ENCODE results near the gene TRIM69.
"Not testable (repeated sequence)": the region's sequence is repeated elsewhere in the genome, so short reads cannot be mapped to it uniquely, and the experiment has no call there.

Gene TRIM69

DNA sequence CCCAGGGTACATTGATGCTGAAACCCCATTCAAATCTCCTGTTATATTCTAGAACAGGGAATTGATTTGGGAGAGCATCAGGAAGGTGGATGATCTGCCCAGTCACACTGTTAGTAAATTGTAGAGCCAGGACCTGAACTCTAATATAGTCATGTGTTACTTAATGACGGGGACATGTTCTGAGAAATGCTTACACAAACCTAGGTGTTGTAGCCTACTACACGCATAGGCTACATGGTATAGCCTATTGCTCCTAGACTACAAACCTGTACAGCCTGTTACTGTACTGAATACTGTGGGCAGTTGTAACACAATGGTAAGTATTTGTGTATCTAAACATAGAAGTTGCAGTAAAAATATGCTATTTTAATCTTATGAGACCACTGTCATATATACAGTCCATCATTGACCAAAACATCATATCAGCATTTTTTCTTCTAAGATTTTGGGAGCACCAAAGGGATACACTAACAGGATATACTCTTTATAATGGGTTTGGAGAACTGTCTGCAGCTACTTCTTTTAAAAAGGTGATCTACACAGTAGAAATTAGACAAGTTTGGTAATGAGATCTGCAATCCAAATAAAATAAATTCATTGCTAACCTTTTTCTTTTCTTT, 19.2 kb upstream of the TRIM69 start:
- no peak for DNase-seq (ENCODE audit: low spot score)

DNA sequence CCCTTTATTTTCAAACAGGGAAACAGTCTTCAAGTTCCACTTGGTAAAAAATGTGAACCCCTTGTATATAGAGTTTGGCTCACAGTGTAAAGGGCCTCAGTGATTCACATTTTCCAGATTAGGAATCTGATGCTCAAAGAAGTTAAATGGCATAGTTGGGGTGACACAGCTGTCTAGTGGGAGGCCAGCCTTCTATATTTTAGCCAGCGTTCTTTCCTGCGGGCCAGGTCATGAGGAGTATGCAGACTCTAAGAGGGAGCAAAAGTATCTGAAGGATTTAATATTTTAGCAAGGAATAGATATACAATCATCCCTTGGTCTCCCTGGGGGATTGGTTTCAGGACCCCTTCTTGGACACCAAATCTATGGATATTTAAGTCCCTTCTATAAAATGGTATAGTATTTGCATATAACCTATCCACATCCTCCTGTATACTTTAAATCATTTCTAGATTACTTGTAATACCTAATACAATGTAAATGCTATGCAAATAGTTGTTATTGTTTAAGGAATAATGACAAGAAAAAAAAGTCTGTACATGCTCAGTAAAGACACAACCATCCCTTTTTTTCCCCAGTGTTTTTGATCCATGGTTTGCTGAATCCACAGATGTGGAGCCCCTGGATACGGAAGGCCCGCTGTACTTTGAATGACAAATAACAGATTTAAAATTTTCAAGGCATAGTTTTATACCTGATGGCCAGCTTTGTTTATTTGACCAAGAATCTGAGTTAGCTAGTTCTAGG, 18.0 kb upstream of the TRIM69 start:
- DNase-seq (ENCODE audit: low spot score), result no peak

DNA sequence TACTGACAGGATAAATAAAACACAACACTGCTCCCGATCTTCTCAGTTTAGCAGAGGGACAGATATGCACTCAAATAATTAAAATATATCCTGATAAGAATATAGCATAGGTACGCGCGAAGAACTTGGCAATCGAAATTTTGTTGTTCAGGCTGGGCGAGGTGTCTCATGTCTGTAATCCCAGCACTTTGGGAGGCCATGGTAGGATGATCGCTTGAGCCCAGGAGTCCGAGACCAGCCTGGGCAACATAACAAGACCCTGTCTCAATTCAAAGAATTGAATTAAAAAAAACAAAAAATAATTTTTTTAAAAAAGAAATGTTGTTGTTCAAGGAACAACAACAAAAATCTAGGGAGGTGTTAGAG, 17.4 kb upstream of the TRIM69 start:
- no peak for DNase-seq (ENCODE audit: low spot score)

DNA sequence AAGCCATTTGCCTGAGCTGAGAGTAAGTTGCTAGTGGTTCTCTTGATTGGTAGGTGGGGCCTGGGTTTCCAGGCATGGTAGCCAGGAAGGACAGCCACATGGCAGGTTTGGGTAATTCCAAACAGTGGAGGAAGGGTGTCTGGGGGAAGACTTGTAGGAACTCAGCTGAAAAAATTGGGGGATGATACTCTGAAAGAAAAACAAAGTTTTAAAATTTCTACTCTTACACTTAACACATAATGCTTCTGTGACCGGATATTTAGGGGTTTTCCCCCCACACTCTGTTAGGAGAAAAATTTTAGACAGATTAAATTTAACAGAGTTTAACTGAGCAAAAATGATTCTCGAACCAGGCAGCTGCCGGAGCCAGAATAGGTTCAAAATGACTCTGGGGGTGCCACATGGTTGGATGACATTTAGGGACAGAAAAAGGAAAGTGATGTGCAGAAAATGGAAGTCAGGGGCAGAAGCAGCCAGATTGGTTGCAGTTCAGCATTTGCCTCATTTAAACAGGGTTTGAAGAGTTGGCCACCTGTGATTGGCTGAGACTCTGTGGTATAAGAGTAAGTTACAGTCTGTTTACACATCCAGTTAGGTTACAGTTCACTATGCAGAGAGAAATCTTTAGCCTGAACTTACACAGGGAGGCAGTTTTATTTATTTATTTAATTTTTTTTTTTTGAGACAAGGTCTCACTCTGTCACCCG, 16.9 kb upstream of the TRIM69 start:
- DNase-seq (ENCODE audit: low spot score), result no peak

DNA sequence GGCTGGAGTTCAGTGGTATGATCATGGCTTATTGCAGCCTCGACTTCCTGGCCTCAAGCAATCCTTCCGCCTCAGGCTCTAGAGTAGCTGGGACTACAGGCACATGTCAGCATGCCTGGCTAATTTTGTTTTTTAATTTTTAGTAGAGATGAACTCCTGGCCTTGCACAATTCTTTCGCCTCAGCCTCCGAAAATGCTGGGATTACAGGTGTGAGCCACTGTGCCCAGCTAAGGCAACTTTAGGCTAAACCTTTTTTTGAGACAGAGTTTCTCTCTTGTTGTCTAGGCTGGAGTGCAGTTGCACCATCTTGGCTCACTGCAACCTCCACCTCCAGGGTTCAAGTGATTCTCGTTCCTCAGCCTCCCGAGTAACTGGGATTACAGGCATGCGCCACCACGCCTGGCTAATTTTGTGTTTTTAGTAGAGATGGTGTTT, 16.3 kb upstream of the TRIM69 start:
- DNase-seq (ENCODE audit: low spot score), result not testable (repeated sequence)

DNA sequence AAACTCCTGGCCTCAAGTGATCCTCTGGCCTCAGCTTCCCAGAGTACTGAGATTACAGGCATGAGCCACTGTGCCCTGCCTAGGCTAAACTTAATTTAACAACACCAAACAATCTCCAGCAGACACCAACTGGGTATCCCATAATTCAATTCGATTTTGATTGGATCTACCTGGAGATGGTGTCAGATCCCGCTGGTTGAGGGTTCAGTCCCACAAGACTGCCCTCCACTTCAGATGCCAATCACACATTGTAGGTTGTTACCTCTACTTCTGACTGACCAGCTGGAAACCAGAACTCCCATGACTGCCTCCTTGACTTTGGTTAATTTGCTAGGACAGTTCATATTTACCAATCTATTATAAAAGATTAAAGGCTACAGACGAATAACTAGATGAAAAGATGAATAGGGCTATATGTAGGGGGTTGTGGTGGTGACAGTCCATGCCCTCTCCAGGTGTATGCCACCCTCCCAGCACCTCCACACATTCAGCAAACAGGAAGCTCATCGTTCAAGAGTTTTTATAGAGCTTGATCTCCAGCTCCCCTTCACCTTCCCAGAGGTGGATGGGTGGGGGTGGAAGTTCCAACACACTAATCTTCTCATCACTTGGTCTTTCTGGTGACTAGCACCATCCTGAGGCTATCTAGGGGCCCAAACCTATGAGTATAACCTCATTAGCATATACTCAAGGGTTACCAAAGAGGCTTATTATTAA, 15.7 kb upstream of the TRIM69 start:
- no peak for DNase-seq (ENCODE audit: low spot score)

DNA sequence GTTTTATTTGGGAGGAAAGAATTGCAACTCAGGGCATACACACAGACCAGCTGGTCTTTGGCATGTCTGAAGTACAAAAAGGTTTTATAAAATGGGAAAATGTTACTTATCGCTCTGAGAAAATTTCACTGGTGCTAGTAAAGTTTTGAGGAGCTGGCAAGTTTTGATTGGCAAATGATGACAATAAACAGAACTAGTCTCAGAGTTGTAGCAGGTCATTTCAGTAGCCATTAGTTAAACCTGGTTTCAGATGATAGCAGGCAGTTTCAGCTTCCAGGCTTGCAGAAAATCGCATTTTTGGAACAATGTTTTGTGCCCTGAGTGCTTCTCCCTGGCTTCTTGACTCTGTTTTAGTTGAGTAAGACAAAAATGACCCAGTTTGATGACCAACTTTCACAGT, 14.3 kb upstream of the TRIM69 start:
- DNase-seq (ENCODE audit: low spot score), result no peak

DNA sequence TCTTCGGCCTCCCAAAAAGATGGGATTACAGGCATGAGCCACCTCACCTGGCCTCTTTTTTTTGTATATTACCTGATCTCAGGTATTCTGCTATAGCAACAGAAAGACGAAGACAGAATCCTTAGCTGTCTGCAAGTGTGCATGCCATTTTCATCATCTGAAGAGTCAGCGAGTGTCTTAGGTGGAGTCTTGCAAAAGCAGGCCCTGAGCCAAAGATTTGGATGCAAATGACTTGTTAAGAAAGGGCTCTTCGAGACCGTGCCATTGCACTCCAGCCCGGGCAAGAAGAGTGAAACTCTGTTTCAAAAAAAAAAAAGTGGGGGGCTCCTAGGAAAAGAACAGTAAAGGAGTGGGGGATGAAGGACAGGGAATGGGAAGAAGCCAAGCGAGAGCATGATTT, 10.2 kb upstream of the TRIM69 start:
- DNase-seq (ENCODE audit: low spot score), result no peak

DNA sequence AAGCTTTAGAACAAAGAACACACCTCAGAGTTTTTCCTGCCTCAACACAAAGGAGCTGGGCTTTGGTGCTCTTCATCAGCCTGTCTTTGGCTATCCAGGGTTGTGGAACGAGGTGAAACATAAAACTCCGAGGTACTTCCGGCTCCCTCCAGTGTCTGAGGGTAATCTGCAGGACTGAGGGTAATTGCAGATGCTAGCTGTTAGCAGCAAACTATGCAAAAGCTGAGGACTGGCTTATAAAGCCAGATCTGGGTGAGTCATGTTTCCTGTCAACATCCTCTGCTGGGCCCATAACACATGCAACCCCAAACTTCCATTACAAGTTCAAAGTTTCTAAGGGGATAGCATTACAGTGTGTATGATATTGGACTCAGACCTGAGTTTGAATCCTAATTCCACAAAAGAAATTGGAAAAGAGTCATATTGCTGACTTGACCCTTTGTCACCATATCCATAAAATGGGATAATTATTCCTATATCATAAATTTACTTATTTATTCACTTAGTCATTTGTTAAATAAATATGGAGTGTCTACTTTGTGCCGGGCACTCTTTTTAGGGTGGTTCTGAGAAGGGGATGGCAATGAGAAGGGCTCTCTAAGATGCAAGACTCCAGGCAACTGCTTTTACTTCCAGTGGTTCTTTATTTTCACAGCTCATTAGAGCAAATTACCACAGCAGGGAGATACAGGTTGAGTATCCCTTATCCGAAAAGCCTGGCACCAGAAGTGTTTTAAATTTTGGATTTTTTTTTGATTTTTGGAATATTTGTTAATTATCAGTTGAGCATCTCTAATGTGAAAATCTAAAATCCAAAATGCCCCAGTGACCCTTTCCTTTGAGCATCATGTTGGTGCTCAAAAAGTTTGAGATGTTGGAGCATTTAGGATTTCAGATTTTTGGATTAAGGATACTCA, 9.5 kb upstream of the TRIM69 start:
- no peak for DNase-seq (ENCODE audit: low spot score)

DNA sequence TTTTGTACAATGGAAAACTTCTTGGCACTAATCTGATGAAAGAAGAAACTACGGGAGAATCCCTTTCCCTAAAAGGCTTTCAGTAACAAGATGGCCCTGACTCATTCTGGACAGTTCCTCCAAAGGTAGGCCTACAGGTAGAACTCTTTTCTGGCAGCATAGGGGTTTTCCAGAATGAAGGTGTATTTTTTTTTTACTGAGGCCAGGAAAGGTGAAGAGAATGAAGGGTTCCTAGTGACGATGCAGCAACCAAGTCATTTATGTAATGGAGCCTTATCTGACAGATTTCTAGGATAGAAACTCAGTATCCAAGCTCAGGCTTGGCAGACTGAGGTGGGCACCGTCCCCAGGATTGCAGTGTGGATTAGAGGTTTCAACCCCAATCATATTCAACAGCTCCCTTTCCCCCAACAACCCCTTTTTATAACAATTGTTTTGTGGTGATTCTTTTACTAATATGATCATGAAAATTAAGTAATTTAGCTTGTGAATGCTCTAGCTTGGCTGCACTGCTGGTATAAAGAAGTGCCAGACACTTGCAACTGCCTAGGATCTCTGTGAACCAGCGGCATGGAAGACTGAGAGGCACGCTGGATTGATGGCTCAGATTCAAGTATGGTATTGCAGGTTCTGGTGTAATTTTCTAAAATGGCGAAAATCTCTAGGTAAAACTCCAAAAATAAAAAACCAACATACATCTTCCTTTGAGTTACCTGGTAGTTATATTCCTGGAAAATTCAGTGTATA, 8.7 kb upstream of the TRIM69 start:
- DNase-seq (ENCODE audit: low spot score), result no peak

DNA sequence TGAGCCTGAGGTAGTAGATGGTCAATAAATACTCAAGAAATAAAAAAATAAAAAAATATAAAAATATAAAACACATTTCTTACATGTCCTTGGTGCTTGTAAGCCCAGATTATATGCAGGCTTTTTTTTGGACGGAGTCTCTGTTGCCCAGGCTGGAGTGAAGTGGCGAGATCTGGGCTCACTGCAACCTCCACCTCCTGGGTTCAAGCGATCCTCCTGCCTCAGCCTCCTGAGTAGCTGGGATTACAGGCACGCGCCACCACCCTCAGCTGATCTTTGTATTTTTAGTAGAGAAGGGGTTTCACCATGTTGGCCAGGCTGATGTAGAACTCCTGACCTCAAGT, 8.1 kb upstream of the TRIM69 start:
- DNase-seq (ENCODE audit: low spot score), result not testable (repeated sequence)

DNA sequence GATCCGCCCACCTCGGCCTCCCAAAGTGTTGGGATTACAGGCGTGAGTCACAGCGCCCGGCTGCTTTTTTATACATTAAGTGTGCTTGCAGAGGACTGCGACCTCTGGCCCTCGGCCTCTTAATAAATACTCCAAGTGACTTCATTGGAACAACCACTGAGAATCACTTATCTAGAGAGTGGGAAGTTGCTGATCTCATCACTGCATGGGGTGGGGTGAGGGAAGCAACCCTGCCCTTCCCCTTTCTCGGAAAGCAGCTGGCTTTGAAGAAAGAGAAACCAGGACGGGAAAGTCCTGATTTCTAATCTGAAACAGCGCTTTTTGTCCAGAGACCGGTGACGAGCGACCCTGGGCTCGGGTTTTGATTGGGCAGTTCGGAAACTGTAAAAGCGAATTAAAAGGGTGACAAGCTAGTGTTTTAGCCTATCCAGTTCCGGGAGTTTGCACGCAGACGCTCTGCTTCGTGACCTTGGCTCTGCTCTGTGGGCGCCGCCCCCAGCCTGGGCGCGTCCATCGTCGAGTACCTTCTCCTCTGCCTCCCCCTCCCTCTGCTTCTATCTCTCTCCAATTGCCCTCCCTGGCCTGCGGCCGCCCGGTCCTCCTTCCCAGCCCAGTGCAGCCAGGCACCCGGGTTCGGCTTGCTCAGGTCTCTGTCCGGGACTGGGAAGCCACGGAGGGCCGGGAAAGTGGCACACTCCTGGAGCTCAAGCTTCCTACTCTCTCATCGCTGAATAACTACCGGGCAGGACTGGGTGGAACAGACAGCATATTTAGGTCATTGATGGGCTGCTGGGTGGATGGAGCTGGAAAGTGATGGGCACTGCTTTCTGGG, 7.5 kb upstream of the TRIM69 start:
- DNase-seq (ENCODE audit: low spot score), result peak; percentile 92

DNA sequence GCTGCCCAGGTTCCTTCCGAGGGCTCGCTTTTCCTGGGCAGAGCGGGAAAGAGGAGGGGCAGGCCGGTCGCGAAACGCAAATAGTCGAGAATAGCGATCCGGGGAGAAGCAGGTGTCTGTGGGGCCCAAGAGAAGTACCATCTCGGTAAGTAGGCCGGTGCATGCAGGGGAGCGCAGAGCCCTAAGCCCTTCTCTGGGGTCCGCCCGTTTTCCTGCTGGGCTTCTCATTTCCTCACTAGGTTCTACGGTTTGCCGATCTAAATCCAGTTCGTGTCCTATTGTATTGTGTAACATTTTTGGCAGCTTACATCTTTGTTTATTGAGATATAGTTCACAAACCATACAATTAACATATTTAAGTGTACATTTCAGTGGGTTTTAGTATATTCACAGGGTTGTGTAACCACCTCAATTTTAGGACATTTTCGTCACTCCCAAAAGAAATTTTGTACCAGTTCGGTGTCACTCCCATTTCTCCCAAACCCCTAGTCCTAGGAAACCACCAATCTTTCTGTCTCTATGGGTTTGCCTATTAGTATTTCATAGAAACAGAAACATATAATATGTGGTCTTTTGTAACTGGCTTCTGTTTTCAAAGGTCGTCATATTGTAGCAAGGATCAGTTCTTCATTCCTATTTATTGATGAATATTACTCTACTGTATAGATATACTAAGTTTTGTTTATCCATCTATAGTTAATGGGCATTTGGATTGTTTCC, 6.8 kb upstream of the TRIM69 start:
- peak; percentile 57 for DNase-seq (ENCODE audit: low spot score)

DNA sequence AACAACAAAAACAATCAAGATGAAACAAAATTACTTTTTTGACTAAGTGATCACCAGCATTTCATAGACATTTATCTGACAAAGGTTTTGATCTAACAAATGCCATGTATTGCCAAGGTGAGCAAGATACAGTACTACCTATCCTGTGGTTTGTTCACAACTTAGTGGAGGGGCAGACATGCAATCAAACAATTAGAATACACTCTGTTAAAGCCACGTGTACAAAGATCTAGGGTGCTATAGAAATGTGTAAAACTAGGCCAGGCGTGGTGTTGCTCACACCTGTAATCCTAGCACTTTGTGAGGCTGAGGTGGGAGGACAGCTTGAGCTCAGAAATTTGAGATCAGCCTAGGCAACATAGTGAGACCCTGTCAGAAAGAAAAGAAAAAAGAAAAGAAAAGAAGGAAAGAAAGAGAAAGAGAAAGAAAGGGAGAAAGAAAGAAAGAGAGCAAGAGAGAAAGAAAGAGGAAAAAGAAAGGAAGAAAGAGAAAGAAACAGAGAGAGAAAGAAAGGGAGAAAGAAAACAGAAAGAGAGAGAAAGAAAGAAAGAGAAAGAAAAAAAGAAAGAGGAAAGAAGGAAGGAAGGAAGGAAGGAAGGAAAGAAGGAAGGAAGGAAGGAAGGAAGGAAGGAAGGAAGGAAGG, 1.4 kb upstream of the TRIM69 start:
- DNase-seq (ENCODE audit: low spot score), result no peak

DNA sequence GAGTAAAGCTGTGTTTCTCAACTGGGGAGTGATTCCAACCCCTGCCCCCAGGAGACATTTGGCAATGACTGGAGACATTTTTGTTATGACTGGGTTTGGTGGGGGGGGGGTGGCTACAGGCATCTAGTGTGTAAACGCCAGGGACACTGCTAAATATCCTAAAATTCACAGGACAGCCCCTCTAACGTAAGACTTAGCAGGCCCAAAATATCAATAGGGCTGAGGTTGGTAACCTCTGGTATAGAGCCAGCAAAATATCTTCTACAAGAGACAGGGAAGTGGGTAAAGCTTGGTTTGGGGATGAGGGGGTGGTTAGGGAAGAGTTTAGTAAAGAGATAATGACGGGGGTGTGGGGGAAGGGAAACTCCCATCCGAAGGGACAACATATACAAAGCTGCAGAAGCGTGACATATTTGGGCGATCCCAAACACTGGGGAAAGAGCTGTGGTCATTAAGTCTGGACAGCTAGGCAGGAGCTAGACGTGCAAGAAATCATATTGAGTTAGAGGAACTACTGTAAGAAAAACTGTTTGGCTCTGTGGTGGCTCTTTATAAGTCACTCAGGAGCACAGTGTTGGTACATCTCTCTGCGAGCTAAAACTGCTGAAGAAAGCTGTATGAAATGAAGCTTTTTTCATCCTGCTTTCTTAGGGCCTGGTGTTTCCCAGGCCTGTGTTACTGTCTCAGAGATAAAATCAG, 697 bp upstream of the TRIM69 start:
- no peak for DNase-seq (ENCODE audit: low spot score)

DNA sequence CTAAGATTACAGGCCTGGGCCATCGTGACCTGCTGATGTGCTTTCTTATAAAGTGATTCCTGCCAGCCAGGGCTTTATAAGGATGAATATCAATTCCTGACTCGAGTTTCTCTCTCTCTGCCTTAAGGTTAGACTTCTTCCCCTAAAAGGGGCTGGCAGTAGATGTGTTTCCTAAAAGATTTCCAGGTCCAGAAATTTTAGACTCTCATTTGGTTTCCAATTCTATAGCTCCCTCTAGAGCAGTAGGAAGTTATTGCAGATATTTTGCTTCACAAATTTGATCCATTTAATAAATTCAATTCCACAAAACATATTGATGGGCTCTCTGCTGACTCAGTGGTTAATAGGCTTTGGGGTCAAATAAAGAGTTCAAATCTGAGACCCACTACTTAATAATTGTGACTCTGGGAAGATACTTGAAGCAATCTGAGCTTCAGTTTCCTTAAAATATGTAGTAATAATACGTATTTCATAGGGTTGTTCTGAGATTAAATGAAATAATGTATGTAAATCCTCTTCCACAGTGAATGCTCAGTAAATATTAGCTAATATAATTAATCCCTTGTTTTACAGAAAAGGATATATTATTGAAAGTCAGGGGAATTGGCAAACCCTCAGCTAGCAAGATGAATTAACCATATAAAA, 2.1 kb downstream of the TRIM69 start:
- peak; percentile 47 for DNase-seq (ENCODE audit: low spot score)

DNA sequence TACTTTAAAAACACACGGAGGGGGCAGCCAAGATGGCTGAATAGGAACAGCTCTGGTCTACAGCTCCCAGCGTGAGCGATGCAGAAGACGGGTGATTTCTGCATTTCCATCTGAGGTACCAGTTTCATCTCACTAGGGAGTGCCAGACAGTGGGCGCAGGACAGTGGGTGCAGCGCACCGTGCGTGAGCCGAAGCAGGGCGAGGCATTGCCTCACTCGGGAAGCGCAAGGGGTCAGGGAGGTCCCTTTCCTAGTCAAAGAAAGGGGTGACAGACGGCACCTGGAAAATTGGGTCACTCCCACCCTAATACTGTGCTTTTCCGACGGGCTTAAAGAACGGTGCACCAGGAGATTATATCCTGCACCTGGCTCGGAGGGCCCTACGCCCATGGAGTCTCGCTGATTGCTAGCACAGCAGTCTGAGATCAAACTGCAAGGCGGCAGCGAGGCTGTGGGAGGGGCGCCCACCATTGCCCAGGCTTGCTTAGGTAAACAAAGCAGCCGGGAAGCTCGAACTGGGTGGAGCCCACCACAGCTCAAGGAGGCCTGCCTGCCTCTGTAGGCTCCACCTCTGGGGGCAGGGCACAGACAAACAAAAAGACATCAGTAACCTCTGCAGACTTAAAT, 3.0 kb downstream of the TRIM69 start:
- not testable (repeated sequence) for DNase-seq (ENCODE audit: low spot score)
